ENCODE data around the gene SPATA46. TPM values are rescaled to one million over a fixed set of nuclear protein-coding genes. Genes with fewer than 3 reads are reported as not detected.

The SPATA46 gene
- total RNA-seq, 1 donor from 2014 or later, result not detected

GRCh38 chr1:162417650-162418049, 41.0 kb upstream of the SPATA46 start:
- DNase-seq, result no peak

DNA sequence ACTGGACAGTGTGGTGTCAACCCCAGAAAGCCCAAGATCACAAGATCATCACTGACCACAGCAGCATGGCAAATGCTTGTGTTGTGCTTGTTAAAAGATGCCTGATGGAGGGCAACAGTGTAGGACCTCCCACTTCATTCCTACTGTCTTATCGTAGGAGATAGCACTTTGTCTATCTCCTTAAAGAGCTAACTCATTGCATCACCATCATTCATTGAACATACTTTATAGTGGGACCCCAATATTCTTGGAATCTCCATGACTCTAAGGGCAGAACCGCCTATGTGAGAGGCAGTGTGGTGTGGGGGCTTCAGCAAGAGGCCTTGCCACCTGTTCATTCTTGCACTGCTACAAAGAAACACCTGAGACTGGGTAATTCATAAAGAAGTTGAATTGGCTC, 40.3 kb upstream of the SPATA46 start:
- peaks cover 5% of the 10 kb centered on the region for H3K9me3 ChIP-seq (replicated peaks)
- DNase-seq, result no peak
- intact Hi-C loops (cut with micrococcal nuclease), result no loop called here
- H3K27ac ChIP-seq (replicated peaks), result no peak overlapping the region
- no peaks in the 10 kb centered on the region for H3K36me3 ChIP-seq
- H3K4me1 ChIP-seq, result no peaks in the 10 kb centered on the region
- no peak for TF ChIP-seq CTCF (IDR thresholded peaks at IDR 0.05; ENCODE audit: borderline replicate concordance)
- H3K27me3 ChIP-seq (ENCODE audit: low read depth), result peaks cover 20% of the 10 kb centered on the region
- no peak overlapping the region for H3K4me3 ChIP-seq

More at GRCh38 chr1:162417650-162418049, 41.0 kb upstream of the SPATA46 start:
- Histone ChIP-seq H3K36me3 (no peaks in the 10 kb centered on the region), H3K4me3 (no peak overlapping the region), H3K4me1 (no peaks in the 10 kb centered on the region), H3K27ac (replicated peaks) (no peak overlapping the region), H3K27me3 (ENCODE audit: low read depth) (peaks cover 12% of the 10 kb centered on the region), H3K9me3 (replicated peaks) (peaks cover 5% of the 10 kb centered on the region)
- intact Hi-C loops (cut with micrococcal nuclease), result no loop called here
- no peak for TF ChIP-seq CTCF (IDR thresholded peaks at IDR 0.05; ENCODE audit: borderline replicate concordance)

- intact Hi-C loops (cut with micrococcal nuclease), result no loop called here
- DNase-seq, result no peak
- H3K27ac ChIP-seq (replicated peaks), result no peak overlapping the region
- peaks cover 25% of the 10 kb centered on the region for H3K27me3 ChIP-seq (ENCODE audit: low read depth)
- peaks cover 5% of the 10 kb centered on the region for H3K9me3 ChIP-seq (replicated peaks)
- H3K4me1 ChIP-seq, result no peaks in the 10 kb centered on the region
- no peak overlapping the region for H3K4me3 ChIP-seq
- no peak for TF ChIP-seq CTCF (IDR thresholded peaks at IDR 0.05; ENCODE audit: borderline replicate concordance)
- H3K36me3 ChIP-seq, result no peaks in the 10 kb centered on the region
These were observed 39.6 kb upstream of the SPATA46 start for GRCh38 chr1:162416215-162416614.

DNA sequence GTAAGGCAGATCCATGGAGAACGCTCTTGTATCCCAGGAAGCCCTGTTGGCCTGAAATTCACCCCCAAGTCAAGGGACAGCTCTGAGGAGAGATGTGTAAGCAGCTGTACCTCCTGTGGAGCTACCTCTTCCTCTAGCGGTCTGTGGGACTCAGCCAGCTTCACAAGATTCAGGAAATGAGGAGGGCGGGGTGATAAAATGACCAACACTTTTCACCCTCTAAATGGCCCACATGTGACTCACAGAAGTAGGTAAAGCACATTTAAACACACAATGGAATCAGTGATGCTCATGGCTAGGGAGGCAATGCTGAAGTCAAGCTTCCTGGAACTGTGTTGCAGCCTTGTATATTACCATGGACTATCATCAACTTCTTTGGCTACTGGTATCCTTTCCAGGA, 35.3 kb upstream of the SPATA46 start, which contains the start of gene SH2D1B:
TSS of gene SH2D1B (minus strand) at position 135 of the 400 bp plus-strand sequence. CDS start at position 15, 120 bp downstream.
- no peak for TF ChIP-seq CTCF (IDR thresholded peaks at IDR 0.05; ENCODE audit: borderline replicate concordance)
- intact Hi-C loops (cut with micrococcal nuclease), result no loop called here

GRCh38 chr1:162407539-162407938, 30.9 kb upstream of the SPATA46 start:
- no peaks in the 10 kb centered on the region for H3K4me1 ChIP-seq
- no peak for DNase-seq
- no peaks in the 10 kb centered on the region for H3K36me3 ChIP-seq
- no peak overlapping the region for H3K4me3 ChIP-seq
- H3K27me3 ChIP-seq (ENCODE audit: low read depth), result peaks cover 25% of the 10 kb centered on the region
- intact Hi-C loops (cut with micrococcal nuclease), result no loop called here
- H3K27ac ChIP-seq (replicated peaks), result no peak overlapping the region
- H3K9me3 ChIP-seq (replicated peaks), result no peaks in the 10 kb centered on the region
- TF ChIP-seq CTCF (IDR thresholded peaks at IDR 0.05; ENCODE audit: borderline replicate concordance), result no peak

More for the DNA sequence above, 35.3 kb upstream of the SPATA46 start, which contains the start of gene SH2D1B:
- Histone ChIP-seq H3K27me3 (ENCODE audit: low read depth) (peaks cover 32% of the 10 kb centered on the region), H3K9me3 (replicated peaks) (peaks cover 5% of the 10 kb centered on the region), H3K36me3 (no peaks in the 10 kb centered on the region), H3K4me1 (no peaks in the 10 kb centered on the region), H3K27ac (replicated peaks) (no peak within 1 kb of the TSS), H3K4me3 (no peak within 1 kb of the TSS)
- DNase-seq, result no peak

Data from left ventricle myocardium inferior (tissue), 1 donor.